Measurements from ENCODE around the gene KCNIP3.
"Not testable (repeated sequence)": the region's sequence is repeated elsewhere in the genome, so short reads cannot be mapped to it uniquely, and the experiment has no call there.

Gene KCNIP3

GRCh38 chr2:95354469-95354901, 57.3 kb downstream of the KCNIP3 start:
- Histone ChIP-seq H3K27me3 (ENCODE audit: insufficient read depth, low read length) (peaks cover 3% of the 10 kb centered on the region), H3K36me3 (ENCODE audit: insufficient read depth, low read length) (no peaks in the 10 kb centered on the region), H3K9me3 (ENCODE audit: insufficient read depth, low read depth, low read length) (no peaks in the 10 kb centered on the region), H3K4me1 (ENCODE audit: insufficient read depth, low read length) (no peaks in the 10 kb centered on the region), H3K9ac (ENCODE audit: low read depth, low read length) (no peak overlapping the region), H3K4me3 (ENCODE audit: low read length) (no peak overlapping the region), H3K27ac (ENCODE audit: low read depth, low read length) (no peak overlapping the region)
- WGBS, result 94% methylated on average over 4 of the region's 5 CpGs

- no peaks in the 10 kb centered on the region for H3K4me1 ChIP-seq (ENCODE audit: insufficient read depth, low read length)
- no peaks in the 10 kb centered on the region for H3K9me3 ChIP-seq (ENCODE audit: insufficient read depth, low read depth, low read length)
- no peaks in the 10 kb centered on the region for H3K36me3 ChIP-seq (ENCODE audit: insufficient read depth, low read length)
- H3K4me3 ChIP-seq (ENCODE audit: low read length), result no peak overlapping the region
- H3K27ac ChIP-seq (ENCODE audit: low read depth, low read length), result no peak overlapping the region
- no peaks in the 10 kb centered on the region; the same call in 1 of the 2 replicates for H3K27me3 ChIP-seq (ENCODE audit: insufficient read depth, low read length)
- no peak overlapping the region for H3K9ac ChIP-seq (ENCODE audit: low read depth, low read length)
- 91% methylated on average over 7 of the region's 8 CpGs for WGBS
Observed at GRCh38 chr2:95354925-95355324, 57.8 kb downstream of the KCNIP3 start.

GRCh38 chr2:95355486-95355885, 58.3 kb downstream of the KCNIP3 start:
- H3K9me3 ChIP-seq (ENCODE audit: insufficient read depth, low read depth, low read length); H3K4me3 ChIP-seq (ENCODE audit: low read length); H3K27ac ChIP-seq (ENCODE audit: low read depth, low read length); H3K36me3 ChIP-seq (ENCODE audit: insufficient read depth, low read length); H3K4me1 ChIP-seq (ENCODE audit: insufficient read depth, low read length); H3K27me3 ChIP-seq (ENCODE audit: insufficient read depth, low read length); H3K9ac ChIP-seq (ENCODE audit: low read depth, low read length): not testable (repeated sequence)
- WGBS, result 100% methylated on average over 2 of the region's 5 CpGs

- Histone ChIP-seq H3K27me3 (ENCODE audit: insufficient read depth, low read length) (no peaks in the 10 kb centered on the region; the same call in 1 of the 2 replicates), H3K36me3 (ENCODE audit: insufficient read depth, low read length) (no peaks in the 10 kb centered on the region), H3K4me1 (ENCODE audit: insufficient read depth, low read length) (no peaks in the 10 kb centered on the region), H3K9ac (ENCODE audit: low read depth, low read length) (no peak overlapping the region), H3K27ac (ENCODE audit: low read depth, low read length) (no peak overlapping the region), H3K4me3 (ENCODE audit: low read length) (no peak overlapping the region), H3K9me3 (ENCODE audit: insufficient read depth, low read depth, low read length) (no peaks in the 10 kb centered on the region)
- 89% methylated on average over 11 of the region's 12 CpGs for WGBS
Observed at GRCh38 chr2:95356821-95357700, 59.9 kb downstream of the KCNIP3 start.

- Histone ChIP-seq H3K27ac (ENCODE audit: low read depth, low read length) (no peak overlapping the region), H3K9me3 (ENCODE audit: insufficient read depth, low read depth, low read length) (no peaks in the 10 kb centered on the region), H3K4me1 (ENCODE audit: insufficient read depth, low read length) (no peaks in the 10 kb centered on the region), H3K27me3 (ENCODE audit: insufficient read depth, low read length) (no peaks in the 10 kb centered on the region; the same call in 1 of the 2 replicates), H3K4me3 (ENCODE audit: low read length) (no peak overlapping the region), H3K36me3 (ENCODE audit: insufficient read depth, low read length) (no peaks in the 10 kb centered on the region), H3K9ac (ENCODE audit: low read depth, low read length) (no peak overlapping the region)
- WGBS, result 88% methylated on average over 6 of the region's 6 CpGs
Observed at GRCh38 chr2:95357717-95358280, 60.7 kb downstream of the KCNIP3 start.

GRCh38 chr2:95359031-95359430, 61.9 kb downstream of the KCNIP3 start:
- H3K27me3 ChIP-seq (ENCODE audit: insufficient read depth, low read length), result no peaks in the 10 kb centered on the region; the same call in 1 of the 2 replicates
- H3K27ac ChIP-seq (ENCODE audit: low read depth, low read length), result no peak overlapping the region
- H3K9me3 ChIP-seq (ENCODE audit: insufficient read depth, low read depth, low read length), result no peaks in the 10 kb centered on the region
- WGBS, result 59% methylated on average over 3 of the region's 3 CpGs
- H3K4me1 ChIP-seq (ENCODE audit: insufficient read depth, low read length), result no peaks in the 10 kb centered on the region
- H3K4me3 ChIP-seq (ENCODE audit: low read length), result no peak overlapping the region
- H3K36me3 ChIP-seq (ENCODE audit: insufficient read depth, low read length), result no peaks in the 10 kb centered on the region
- H3K9ac ChIP-seq (ENCODE audit: low read depth, low read length), result no peak overlapping the region

GRCh38 chr2:95359501-95359930, 62.4 kb downstream of the KCNIP3 start:
- no peaks in the 10 kb centered on the region for H3K4me1 ChIP-seq (ENCODE audit: insufficient read depth, low read length)
- WGBS, result 74% methylated on average over 5 of the region's 5 CpGs
- H3K9me3 ChIP-seq (ENCODE audit: insufficient read depth, low read depth, low read length), result no peaks in the 10 kb centered on the region
- no peaks in the 10 kb centered on the region; the same call in 1 of the 2 replicates for H3K27me3 ChIP-seq (ENCODE audit: insufficient read depth, low read length)
- no peak overlapping the region for H3K27ac ChIP-seq (ENCODE audit: low read depth, low read length)
- no peak overlapping the region for H3K9ac ChIP-seq (ENCODE audit: low read depth, low read length)
- no peaks in the 10 kb centered on the region for H3K36me3 ChIP-seq (ENCODE audit: insufficient read depth, low read length)
- no peak overlapping the region for H3K4me3 ChIP-seq (ENCODE audit: low read length)

- no peaks in the 10 kb centered on the region for H3K9me3 ChIP-seq (ENCODE audit: insufficient read depth, low read depth, low read length)
- no peak overlapping the region for H3K27ac ChIP-seq (ENCODE audit: low read depth, low read length)
- no peaks in the 10 kb centered on the region for H3K4me1 ChIP-seq (ENCODE audit: insufficient read depth, low read length)
- 91% methylated on average over 9 of the region's 9 CpGs for WGBS
- H3K27me3 ChIP-seq (ENCODE audit: insufficient read depth, low read length), result no peaks in the 10 kb centered on the region; the same call in 1 of the 2 replicates
- H3K4me3 ChIP-seq (ENCODE audit: low read length), result no peak overlapping the region
- no peaks in the 10 kb centered on the region for H3K36me3 ChIP-seq (ENCODE audit: insufficient read depth, low read length)
- H3K9ac ChIP-seq (ENCODE audit: low read depth, low read length), result no peak overlapping the region
Observed at GRCh38 chr2:95361216-95361980, 64.3 kb downstream of the KCNIP3 start.

GRCh38 chr2:95362486-95362885, 65.3 kb downstream of the KCNIP3 start:
- H3K36me3 ChIP-seq (ENCODE audit: insufficient read depth, low read length), result no peaks in the 10 kb centered on the region
- no peaks in the 10 kb centered on the region for H3K4me1 ChIP-seq (ENCODE audit: insufficient read depth, low read length)
- no peaks in the 10 kb centered on the region for H3K9me3 ChIP-seq (ENCODE audit: insufficient read depth, low read depth, low read length)
- no peak overlapping the region for H3K27ac ChIP-seq (ENCODE audit: low read depth, low read length)
- no peak overlapping the region for H3K9ac ChIP-seq (ENCODE audit: low read depth, low read length)
- no peak overlapping the region for H3K4me3 ChIP-seq (ENCODE audit: low read length)
- no peaks in the 10 kb centered on the region; the same call in 1 of the 2 replicates for H3K27me3 ChIP-seq (ENCODE audit: insufficient read depth, low read length)
- WGBS, result 89% methylated on average over 9 of the region's 9 CpGs

- Histone ChIP-seq H3K4me3 (ENCODE audit: low read length) (no peak overlapping the region), H3K27me3 (ENCODE audit: insufficient read depth, low read length) (no peaks in the 10 kb centered on the region), H3K27ac (ENCODE audit: low read depth, low read length) (no peak overlapping the region), H3K4me1 (ENCODE audit: insufficient read depth, low read length) (no peaks in the 10 kb centered on the region), H3K9ac (ENCODE audit: low read depth, low read length) (no peak overlapping the region), H3K36me3 (ENCODE audit: insufficient read depth, low read length) (no peaks in the 10 kb centered on the region), H3K9me3 (ENCODE audit: insufficient read depth, low read depth, low read length) (no peaks in the 10 kb centered on the region)
- WGBS, result 76% methylated on average over 3 of the region's 6 CpGs
Observed at GRCh38 chr2:95366514-95366913, 69.4 kb downstream of the KCNIP3 start.
